M059J (cell line): ENCODE data around the gene FABP1. TPM values are rescaled to one million over a fixed set of nuclear protein-coding genes. Genes with fewer than 3 reads are reported as not detected.
A peak's percentile ranks its signal among the peaks of the same experiment; 100 is the strongest.

Experiments used
- DNase-seq: peaks from one replicate; pipeline ENCODE4 v3.0.0-alpha.2; 2012; ENCODE audit warnings: low read depth
- total RNA-seq: library from RNA; depleted of rRNA; stranded (reverse); fragments of >200 nt; shearing (Covaris generic); gene quantifications from 2 replicates; pipeline ENCODE4 v1.2.3, GENCODE V29; 2014; rRNA removed

Gene FABP1
- not detected in 2 replicates for total RNA-seq

- no peak for DNase-seq
Observed at GRCh38 chr2:88127888-88128653, at the start of gene FABP1. FABP1 (minus strand) TSS chr2:88128062; CDS start chr2:88128017, 45 bp downstream.

GRCh38 chr2:88177556-88177955, 49.7 kb upstream of the FABP1 start:
- peak; percentile 9 for DNase-seq

GRCh38 chr2:88176352-88176984, 48.6 kb upstream of the FABP1 start:
- DNase-seq, result no peak

GRCh38 chr2:88172882-88173281, 45.0 kb upstream of the FABP1 start:
- no peak for DNase-seq

GRCh38 chr2:88171966-88172365, 44.1 kb upstream of the FABP1 start:
- DNase-seq, result no peak

GRCh38 chr2:88170472-88170892, 42.6 kb upstream of the FABP1 start:
- no peak for DNase-seq

GRCh38 chr2:88168386-88168785, 40.5 kb upstream of the FABP1 start:
- no peak for DNase-seq

- DNase-seq, result no peak
Observed at GRCh38 chr2:88167740-88168139, 39.9 kb upstream of the FABP1 start.

GRCh38 chr2:88165332-88166003, 37.6 kb upstream of the FABP1 start:
- DNase-seq, result no peak

- DNase-seq, result no peak
Observed at GRCh38 chr2:88161446-88162244, 33.8 kb upstream of the FABP1 start.

GRCh38 chr2:88160517-88160916, 32.7 kb upstream of the FABP1 start:
- DNase-seq, result no peak

- DNase-seq, result peak; percentile 61
Observed at GRCh38 chr2:88159955-88160415, 32.1 kb upstream of the FABP1 start.

- DNase-seq, result no peak
Observed at GRCh38 chr2:88159481-88159880, 31.6 kb upstream of the FABP1 start.

- no peak for DNase-seq
Observed at GRCh38 chr2:88148929-88149438, 21.1 kb upstream of the FABP1 start.

- no peak for DNase-seq
Observed at GRCh38 chr2:88147145-88147544, 19.3 kb upstream of the FABP1 start.

- DNase-seq, result no peak
Observed at GRCh38 chr2:88146590-88146989, 18.7 kb upstream of the FABP1 start.

- DNase-seq, result no peak
Observed at GRCh38 chr2:88144914-88145497, 17.1 kb upstream of the FABP1 start.

GRCh38 chr2:88144271-88144670, 16.4 kb upstream of the FABP1 start:
- no peak for DNase-seq

GRCh38 chr2:88141952-88142351, 14.1 kb upstream of the FABP1 start:
- no peak for DNase-seq

GRCh38 chr2:88139804-88140203, 11.9 kb upstream of the FABP1 start:
- no peak for DNase-seq

- no peak for DNase-seq
Observed at GRCh38 chr2:88139203-88139702, 11.4 kb upstream of the FABP1 start.
